ENCODE results near the gene TEKTIP1. TPM values are rescaled to one million over a fixed set of nuclear protein-coding genes. Genes with fewer than 3 reads are reported as not detected.
A peak's percentile ranks its signal among the peaks of the same experiment; 100 is the strongest.

Gene TEKTIP1
- total RNA-seq (2021), result 1.2 and 1.3 TPM in 2 replicates
- long read RNA-seq, result 0 reads

DNA sequence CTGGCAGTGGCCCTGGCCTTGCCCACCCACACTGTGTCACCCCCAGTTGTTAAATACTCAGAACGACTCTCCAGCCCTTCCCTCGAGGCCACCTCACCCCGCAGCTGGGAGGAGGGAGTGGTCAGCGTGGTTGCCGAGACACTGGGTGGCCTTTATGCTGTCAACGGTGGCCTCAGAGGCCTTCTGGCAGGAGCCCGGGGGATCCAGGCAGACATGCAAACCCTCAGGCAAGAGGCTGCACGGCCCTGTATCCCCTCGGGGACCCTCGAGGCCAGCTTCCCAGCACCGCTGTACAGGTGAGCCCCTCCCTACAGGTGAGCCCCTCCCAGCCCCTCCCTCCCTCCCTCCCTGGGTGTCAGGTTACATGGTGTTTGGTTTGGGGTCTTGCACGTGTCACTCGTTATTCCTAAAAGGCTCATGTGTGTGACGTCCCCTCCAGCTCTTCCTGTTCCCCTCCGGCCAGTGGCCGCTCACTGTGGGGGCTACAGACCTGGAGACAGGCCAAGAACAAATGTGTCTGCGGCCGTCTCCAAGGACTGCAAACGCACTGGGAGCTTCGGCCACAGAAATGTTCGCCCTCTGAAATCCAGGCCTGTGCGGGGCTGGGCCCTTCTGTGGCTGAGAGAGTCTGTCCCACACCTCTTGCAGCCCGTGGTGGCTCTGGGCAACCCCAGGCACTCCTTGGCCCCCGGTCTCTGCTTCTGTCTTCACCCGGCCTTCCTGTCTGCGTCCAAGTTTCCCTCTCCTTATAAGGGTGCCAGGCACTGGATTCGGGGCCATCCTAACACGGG is at the start of gene TEKTIP1:
Gene TEKTIP1 (plus strand): TSS at position 210 of the 791 bp plus-strand sequence. CDS start 4 bp downstream, at position 214.
- DNase-seq, result peak; percentile 66
- Histone ChIP-seq H4K91ac (ENCODE audit: insufficient read length, low read depth, low read length) (no peak within 1 kb of the TSS), H3K14ac (ENCODE audit: insufficient read depth, low read length) (no peak within 1 kb of the TSS), H2BK12ac (ENCODE audit: insufficient read length, low read depth, low read length) (no peak within 1 kb of the TSS), H3K4ac (ENCODE audit: low read depth, low read length) (no peak within 1 kb of the TSS), H4K5ac (ENCODE audit: insufficient read length, low read depth, low read length) (no peak within 1 kb of the TSS), H3T11ph (ENCODE audit: low read length) (no peak within 1 kb of the TSS), H3K18ac (ENCODE audit: insufficient read length, low read depth, low read length) (no peak within 1 kb of the TSS), H2AFZ (ENCODE audit: low read length) (no peak within 1 kb of the TSS), H2BK20ac (ENCODE audit: low read depth, low read length, poor library complexity, severe bottlenecking) (no peak within 1 kb of the TSS), H3K56ac (ENCODE audit: insufficient read length, low read depth, low read length) (no peak within 1 kb of the TSS), H3K4me2 (ENCODE audit: insufficient read depth, insufficient read length, low read length) (no peak within 1 kb of the TSS), H3K23ac (ENCODE audit: insufficient read length, low read depth, low read length) (no peak within 1 kb of the TSS), H3K79me2 (ENCODE audit: insufficient read depth, low read length) (no peaks in the 10 kb centered on the region), H2AK5ac (ENCODE audit: insufficient read length, low read length) (no peak within 1 kb of the TSS), H4K8ac (replicated peaks; ENCODE audit: insufficient read length, low read depth, low read length) (no peak within 1 kb of the TSS), H2BK15ac (ENCODE audit: low read depth, low read length) (no peak within 1 kb of the TSS), H2BK120ac (ENCODE audit: low read depth, low read length, poor library complexity, severe bottlenecking) (no peak within 1 kb of the TSS), H3K27ac (ENCODE audit: insufficient read length, low read depth, low read length) (no peak within 1 kb of the TSS), H3K9me3 (ENCODE audit: control insufficient read depth, low read depth, low read length) (no peaks in the 10 kb centered on the region), H3K27me3 (ENCODE audit: insufficient read depth, low read length) (no peaks in the 10 kb centered on the region), H3K23me2 (ENCODE audit: insufficient read length, low read depth, low read length, poor library complexity, severe bottlenecking) (no peaks in the 10 kb centered on the region), H3K79me1 (ENCODE audit: insufficient read depth, low read depth, low read length, poor library complexity, severe bottlenecking) (no peaks in the 10 kb centered on the region), H3K9ac (ENCODE audit: extremely low read depth, insufficient read length, low read length) (no peak within 1 kb of the TSS), H4K20me1 (ENCODE audit: control insufficient read depth, insufficient read depth, insufficient read length) (no peaks in the 10 kb centered on the region), H3K4me1 (ENCODE audit: insufficient read depth, low read length) (no peaks in the 10 kb centered on the region), H2BK5ac (ENCODE audit: insufficient read length, low read length) (no peak within 1 kb of the TSS)
- no CpG with 5 or more reads among the region's 28 CpGs for WGBS (ENCODE audit: extremely low coverage, insufficient read length, low lambda C conversion rate)
- Mint-ChIP-seq H3K27ac (peak within 1 kb of the TSS; percentile 50 to 86 (median 73); a peak in 5 of 7 replicates), H3K4me1 (peaks cover 6 to 14% of the 10 kb centered on the region in 2 experiments; a peak in 3 of 4 replicates), H3K36me3 (ENCODE audit: insufficient read depth in 1 of 3, low read depth in 3 of 3) (peaks cover 9 to 37% (median 36%) of the 10 kb centered on the region in 3 experiments; a peak in 6 of 7 replicates), H3K27me3 (ENCODE audit: low read depth) (no peaks in the 10 kb centered on the region; the same call in 1 of the 2 replicates), H3K9me3 (no peaks in the 10 kb centered on the region), H3K4me3 (peak within 1 kb of the TSS in 1 of 2 experiments; percentile 38; a peak in 1 of 5 replicates)
- TF ChIP-seq, protein P1, sequence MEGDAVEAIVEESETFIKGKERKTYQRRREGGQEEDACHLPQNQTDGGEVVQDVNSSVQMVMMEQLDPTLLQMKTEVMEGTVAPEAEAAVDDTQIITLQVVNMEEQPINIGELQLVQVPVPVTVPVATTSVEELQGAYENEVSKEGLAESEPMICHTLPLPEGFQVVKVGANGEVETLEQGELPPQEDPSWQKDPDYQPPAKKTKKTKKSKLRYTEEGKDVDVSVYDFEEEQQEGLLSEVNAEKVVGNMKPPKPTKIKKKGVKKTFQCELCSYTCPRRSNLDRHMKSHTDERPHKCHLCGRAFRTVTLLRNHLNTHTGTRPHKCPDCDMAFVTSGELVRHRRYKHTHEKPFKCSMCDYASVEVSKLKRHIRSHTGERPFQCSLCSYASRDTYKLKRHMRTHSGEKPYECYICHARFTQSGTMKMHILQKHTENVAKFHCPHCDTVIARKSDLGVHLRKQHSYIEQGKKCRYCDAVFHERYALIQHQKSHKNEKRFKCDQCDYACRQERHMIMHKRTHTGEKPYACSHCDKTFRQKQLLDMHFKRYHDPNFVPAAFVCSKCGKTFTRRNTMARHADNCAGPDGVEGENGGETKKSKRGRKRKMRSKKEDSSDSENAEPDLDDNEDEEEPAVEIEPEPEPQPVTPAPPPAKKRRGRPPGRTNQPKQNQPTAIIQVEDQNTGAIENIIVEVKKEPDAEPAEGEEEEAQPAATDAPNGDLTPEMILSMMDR (conservative IDR thresholded peaks at IDR 0.05), result no peak
